Adipocyte (in vitro differentiated cells): Measurements from ENCODE around the gene SS18L1.
A peak's percentile ranks its signal among the peaks of the same experiment; 100 is the strongest.

Experiments
- DNase-seq: peaks from one replicate; pipeline ENCODE4 v3.0.0-alpha.2; 2015; ENCODE audit warnings: low read depth
- H3K27me3 ChIP-seq: replicated peaks from 2 replicates; pipeline ENCODE4 v1.7.0; 2013; ENCODE audit warnings: mild to moderate bottlenecking, low read length, moderate library complexity; ENCODE audit not compliant: control insufficient read depth, insufficient read depth
- H3K36me3 ChIP-seq: 2 replicates; pipeline ENCODE4 v1.7.0; 2013; ENCODE audit warnings: low read length, mild to moderate bottlenecking, moderate library complexity; ENCODE audit not compliant: control insufficient read depth, insufficient read depth, severe bottlenecking
- H3K4me1 ChIP-seq: 2 replicates; pipeline ENCODE4 v1.7.0; 2013; ENCODE audit warnings: mild to moderate bottlenecking, low read length, moderate library complexity; ENCODE audit not compliant: control insufficient read depth, insufficient read depth
- H3K4me3 ChIP-seq: 2 replicates; pipeline ENCODE4 v1.7.0; 2013; ENCODE audit warnings: mild to moderate bottlenecking, low read length, moderate library complexity
- H3K9ac ChIP-seq: 2 replicates; pipeline ENCODE4 v1.7.0; 2013; ENCODE audit warnings: mild to moderate bottlenecking, low read length, moderate library complexity
- H3K9me3 ChIP-seq: 2 replicates; pipeline ENCODE4 v1.7.0; 2013; ENCODE audit warnings: mild to moderate bottlenecking, low read length, moderate library complexity; ENCODE audit not compliant: control insufficient read depth

SS18L1 gene

GRCh38 chr20:62181808-62182207 is 38.2 kb downstream of the SS18L1 start:
- DNase-seq, result no peak
- peak overlapping the region; percentile 99 for H3K4me3 ChIP-seq
- no peaks in the 10 kb centered on the region for H3K27me3 ChIP-seq
- H3K4me1 ChIP-seq, result peaks cover 18% of the 10 kb centered on the region
- no peaks in the 10 kb centered on the region for H3K9me3 ChIP-seq
- peak overlapping the region; percentile 99 for H3K9ac ChIP-seq
- H3K36me3 ChIP-seq, result peaks cover 7% of the 10 kb centered on the region

GRCh38 chr20:62182469-62183425 is 39.2 kb downstream of the SS18L1 start, which contains the start of gene MTG2:
TSS of gene MTG2 (plus strand) at chr20:62183028. CDS start at chr20:62193421, 10,393 bp downstream.
- DNase-seq, result peak; percentile 99
- Histone ChIP-seq H3K27me3 (no peaks in the 10 kb centered on the region), H3K4me1 (peaks cover 27% of the 10 kb centered on the region), H3K36me3 (peaks cover 7% of the 10 kb centered on the region), H3K9ac (peak within 1 kb of the TSS; percentile 99), H3K4me3 (peak within 1 kb of the TSS; percentile 99), H3K9me3 (no peaks in the 10 kb centered on the region)

GRCh38 chr20:62183426-62184142 is 40.0 kb downstream of the SS18L1 start:
- peaks cover 29% of the 10 kb centered on the region for H3K4me1 ChIP-seq
- H3K36me3 ChIP-seq, result peaks cover 7% of the 10 kb centered on the region
- peak overlapping the region; percentile 99 for H3K9ac ChIP-seq
- H3K27me3 ChIP-seq, result no peaks in the 10 kb centered on the region
- no peaks in the 10 kb centered on the region for H3K9me3 ChIP-seq
- peak; percentile 49 for DNase-seq
- peak overlapping the region; percentile 99 for H3K4me3 ChIP-seq

DNA sequence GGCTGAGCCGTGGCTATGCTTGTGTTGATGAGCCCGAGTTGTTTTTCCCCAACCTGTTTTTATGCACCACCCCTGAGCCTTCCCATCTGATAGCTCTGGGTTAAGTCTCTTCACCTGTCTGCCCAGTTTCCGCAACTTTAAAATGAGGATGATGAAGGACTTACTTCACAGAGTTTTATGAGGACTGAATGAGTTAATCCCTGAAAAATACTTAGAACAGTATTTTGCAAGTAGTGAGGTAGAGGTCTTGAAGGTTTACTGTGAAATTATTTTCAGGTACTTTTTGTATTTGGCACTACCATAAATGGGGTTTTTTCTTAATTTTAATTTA is 42.5 kb downstream of the SS18L1 start:
- H3K4me3 ChIP-seq, result no peak overlapping the region
- no peaks in the 10 kb centered on the region for H3K9me3 ChIP-seq
- H3K4me1 ChIP-seq, result peaks cover 29% of the 10 kb centered on the region
- no peaks in the 10 kb centered on the region for H3K27me3 ChIP-seq
- H3K36me3 ChIP-seq, result peaks cover 12% of the 10 kb centered on the region
- DNase-seq, result no peak
- H3K9ac ChIP-seq, result no peak overlapping the region

- no peaks in the 10 kb centered on the region for H3K9me3 ChIP-seq
- peaks cover 17% of the 10 kb centered on the region for H3K36me3 ChIP-seq
- H3K9ac ChIP-seq, result peak overlapping the region; percentile 24
- peaks cover 23% of the 10 kb centered on the region for H3K4me1 ChIP-seq
- peak overlapping the region; percentile 35 for H3K4me3 ChIP-seq
- DNase-seq, result peak; percentile 4
- H3K27me3 ChIP-seq, result no peaks in the 10 kb centered on the region
These were observed 43.6 kb downstream of the SS18L1 start for GRCh38 chr20:62186887-62187866.

- Histone ChIP-seq H3K9ac (no peak overlapping the region), H3K9me3 (no peaks in the 10 kb centered on the region), H3K4me3 (no peak overlapping the region), H3K4me1 (peaks cover 16% of the 10 kb centered on the region), H3K27me3 (no peaks in the 10 kb centered on the region), H3K36me3 (peaks cover 35% of the 10 kb centered on the region)
- no peak for DNase-seq
These were observed 47.3 kb downstream of the SS18L1 start for GRCh38 chr20:62190639-62191411.

DNA sequence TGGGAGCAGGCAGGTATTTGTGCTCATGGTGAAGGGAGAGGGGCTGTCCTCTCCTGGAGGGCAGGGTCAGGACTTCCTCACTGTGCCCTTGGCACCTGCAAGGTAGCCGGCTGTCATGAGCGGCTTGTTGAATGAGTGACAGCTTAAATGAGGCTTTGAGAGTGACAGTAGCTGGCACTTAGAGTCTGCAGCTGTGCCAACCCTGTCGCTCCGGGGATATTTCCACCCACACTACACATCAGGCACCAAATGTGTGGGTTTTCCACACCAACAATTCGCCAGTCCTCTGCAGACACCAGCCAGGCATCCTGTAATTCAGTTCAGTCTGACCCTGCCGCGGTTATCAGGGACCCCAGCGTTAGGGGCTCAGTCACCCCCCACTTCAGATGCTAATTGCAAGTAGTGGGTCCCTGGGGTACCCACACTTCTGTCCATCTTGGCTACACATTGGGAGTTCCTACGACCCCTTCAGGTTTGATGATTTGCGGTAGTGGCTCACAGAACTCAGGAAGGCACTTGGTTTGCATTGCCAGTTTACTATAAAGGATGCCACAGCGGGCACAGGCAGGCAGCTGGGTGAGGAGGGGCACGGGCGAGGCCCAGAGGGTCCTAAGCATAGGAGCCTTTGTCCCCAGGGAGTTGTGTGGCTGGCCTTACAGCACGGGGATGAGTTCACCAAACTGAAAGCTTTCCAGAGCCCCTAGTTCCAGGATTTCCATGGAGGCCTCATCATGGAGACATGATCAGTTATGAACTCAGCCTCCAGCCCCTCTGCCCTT is 48.4 kb downstream of the SS18L1 start:
- H3K9ac ChIP-seq, result no peak overlapping the region
- H3K4me1 ChIP-seq, result peaks cover 13% of the 10 kb centered on the region
- no peak for DNase-seq
- no peaks in the 10 kb centered on the region for H3K9me3 ChIP-seq
- H3K4me3 ChIP-seq, result no peak overlapping the region
- H3K27me3 ChIP-seq, result no peaks in the 10 kb centered on the region
- peaks cover 42% of the 10 kb centered on the region for H3K36me3 ChIP-seq

DNA sequence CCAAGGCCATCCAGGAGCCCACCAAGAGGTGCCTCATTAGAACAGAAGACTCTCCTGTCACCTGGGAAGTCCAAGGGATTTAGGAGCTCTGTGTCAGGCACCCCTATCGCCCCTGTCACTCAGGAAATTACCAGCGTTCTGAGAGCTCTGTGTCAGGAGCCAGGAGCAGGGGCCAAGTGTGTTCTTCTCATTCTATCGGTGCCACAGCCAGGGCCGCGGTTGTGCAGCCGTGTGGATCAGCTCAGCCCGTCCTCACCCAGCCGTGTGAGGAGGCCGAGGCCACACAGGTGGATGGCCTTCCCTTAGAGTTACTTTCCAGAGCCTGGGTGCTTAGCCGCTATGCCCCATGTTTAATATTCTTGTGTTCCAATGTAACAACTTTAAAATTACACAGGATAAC is 49.1 kb downstream of the SS18L1 start:
- H3K27me3 ChIP-seq, result no peaks in the 10 kb centered on the region
- no peaks in the 10 kb centered on the region for H3K9me3 ChIP-seq
- H3K9ac ChIP-seq, result no peak overlapping the region
- H3K36me3 ChIP-seq, result peaks cover 47% of the 10 kb centered on the region
- DNase-seq, result no peak
- H3K4me1 ChIP-seq, result peaks cover 6% of the 10 kb centered on the region
- H3K4me3 ChIP-seq, result no peak overlapping the region

- no peak for DNase-seq
- H3K4me3 ChIP-seq, result no peak overlapping the region
- peaks cover 54% of the 10 kb centered on the region for H3K36me3 ChIP-seq
These were observed 49.8 kb downstream of the SS18L1 start for GRCh38 chr20:62193079-62194025.

More at GRCh38 chr20:62193079-62194025, 49.8 kb downstream of the SS18L1 start:
- Histone ChIP-seq H3K27me3 (no peaks in the 10 kb centered on the region), H3K4me1 (peaks cover 4% of the 10 kb centered on the region), H3K9ac (no peak overlapping the region), H3K9me3 (no peaks in the 10 kb centered on the region)
